DND-41 (cell line): ENCODE measurements around the gene DIS3L2.

Experiments used
- ATAC-seq: fragments of 200-7000 bp; cut with Tn5 transposase; 3 replicates; pipeline ENCODE4 v1.9.1; 2021; ENCODE audit warnings: low read depth; ENCODE audit not compliant: insufficient read depth
- DNase-seq: peaks from one replicate; pipeline ENCODE4 v3.0.0-alpha.2; 2020
- H2AFZ ChIP-seq: 2 replicates; pipeline ENCODE4 v1.6.0; 2012; ENCODE audit warnings: low read depth, low read length
- H3K27ac ChIP-seq: 2 replicates; pipeline ENCODE4 v1.5.1; 2012; ENCODE audit warnings: low read length, inconsistent platforms
- H3K27me3 ChIP-seq: fragments of 200-600 bp; sonication (generic); 2 replicates; pipeline ENCODE4 v1.6.0; 2012; ENCODE audit warnings: low read length, mild to moderate bottlenecking, inconsistent platforms; ENCODE audit not compliant: insufficient read depth, poor library complexity
- H3K36me3 ChIP-seq: 2 replicates; pipeline ENCODE4 v1.5.1; 2012; ENCODE audit warnings: low read length, inconsistent platforms; ENCODE audit not compliant: insufficient read depth
- H3K4me1 ChIP-seq: 2 replicates; pipeline ENCODE4 v1.5.1; 2012; ENCODE audit warnings: mild to moderate bottlenecking, low read length; ENCODE audit not compliant: insufficient read depth
- H3K4me2 ChIP-seq: 2 replicates; pipeline ENCODE4 v1.6.0; 2012; ENCODE audit warnings: mild to moderate bottlenecking, moderate library complexity, low read length, inconsistent platforms; ENCODE audit not compliant: insufficient read depth
- H3K4me3 ChIP-seq, 2 experiments: fragments of 200-600 bp in 1 of 2; shearing (Covaris generic) in 1 of 2; 2 replicates each; pipeline ENCODE4 v1.5.1; 2012 to 2016; ENCODE audit warnings: inconsistent platforms in 2 of 2, low read length in 2 of 2, mild to moderate bottlenecking in 2 of 2, low read depth in 1 of 2, moderate library complexity in 1 of 2
- H3K79me2 ChIP-seq: 2 replicates; pipeline ENCODE4 v1.6.0; 2012; ENCODE audit warnings: low read length, inconsistent platforms; ENCODE audit not compliant: insufficient read depth
- H3K9ac ChIP-seq: 2 replicates; pipeline ENCODE4 v1.6.0; 2012; ENCODE audit warnings: low read depth, mild to moderate bottlenecking, inconsistent platforms, low read length, moderate library complexity
- H3K9me3 ChIP-seq: 2 replicates; pipeline ENCODE4 v1.5.1; 2012; ENCODE audit warnings: low read length, moderate library complexity, mild to moderate bottlenecking, inconsistent platforms; ENCODE audit not compliant: insufficient read depth, severe bottlenecking
- H4K20me1 ChIP-seq: 2 replicates; pipeline ENCODE4 v1.6.0; 2012; ENCODE audit warnings: low read length; ENCODE audit not compliant: insufficient read depth
- EZH2 ChIP-seq: IDR thresholded peaks from 3 replicates; pipeline ENCODE4 v1.6.1; 2012; ENCODE audit warnings: borderline replicate concordance, low read depth, mild to moderate bottlenecking, moderate library complexity, low read length, inconsistent platforms; ENCODE audit not compliant: severe bottlenecking
- TF ChIP-seq, protein P1 (sequence below): IDR thresholded peaks from 2 replicates; pipeline ENCODE4 v1.5.1; 2012; ENCODE audit warnings: borderline replicate concordance, low read length, moderate library complexity, mild to moderate bottlenecking; ENCODE audit not compliant: poor library complexity, severe bottlenecking; ENCODE audit errors: extremely low read depth

Gene DIS3L2

DNA sequence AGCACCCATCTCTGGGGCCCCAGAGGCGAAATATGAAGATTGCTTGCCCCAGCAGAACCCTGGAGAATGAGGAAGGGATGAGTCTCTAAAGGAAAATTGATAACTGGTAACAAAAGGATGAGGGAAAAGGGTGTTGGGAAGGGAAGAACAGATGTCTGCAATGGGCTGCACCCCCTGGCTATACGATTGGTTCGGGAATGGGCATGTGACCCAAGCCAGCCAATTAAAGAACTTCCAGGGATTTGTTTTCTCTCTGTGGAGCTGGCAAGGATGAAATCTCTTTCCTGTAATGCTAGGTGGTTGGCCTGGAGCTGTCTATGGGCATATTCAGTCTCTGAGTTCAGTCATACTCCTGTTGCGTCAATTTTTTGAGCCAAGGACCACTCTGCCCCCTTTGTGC, 22.5 kb upstream of the DIS3L2 start:
- Histone ChIP-seq H3K27ac (no peak overlapping the region), H3K9ac (no peak overlapping the region), H3K4me2 (no peak overlapping the region), H3K9me3 (no peaks in the 10 kb centered on the region), H2AFZ (no peak overlapping the region), H3K27me3 (no peaks in the 10 kb centered on the region), H3K79me2 (no peaks in the 10 kb centered on the region), H3K4me3 (no peak overlapping the region), H3K4me1 (no peaks in the 10 kb centered on the region), H4K20me1 (no peaks in the 10 kb centered on the region), H3K36me3 (no peaks in the 10 kb centered on the region)
- TF ChIP-seq, protein P1, sequence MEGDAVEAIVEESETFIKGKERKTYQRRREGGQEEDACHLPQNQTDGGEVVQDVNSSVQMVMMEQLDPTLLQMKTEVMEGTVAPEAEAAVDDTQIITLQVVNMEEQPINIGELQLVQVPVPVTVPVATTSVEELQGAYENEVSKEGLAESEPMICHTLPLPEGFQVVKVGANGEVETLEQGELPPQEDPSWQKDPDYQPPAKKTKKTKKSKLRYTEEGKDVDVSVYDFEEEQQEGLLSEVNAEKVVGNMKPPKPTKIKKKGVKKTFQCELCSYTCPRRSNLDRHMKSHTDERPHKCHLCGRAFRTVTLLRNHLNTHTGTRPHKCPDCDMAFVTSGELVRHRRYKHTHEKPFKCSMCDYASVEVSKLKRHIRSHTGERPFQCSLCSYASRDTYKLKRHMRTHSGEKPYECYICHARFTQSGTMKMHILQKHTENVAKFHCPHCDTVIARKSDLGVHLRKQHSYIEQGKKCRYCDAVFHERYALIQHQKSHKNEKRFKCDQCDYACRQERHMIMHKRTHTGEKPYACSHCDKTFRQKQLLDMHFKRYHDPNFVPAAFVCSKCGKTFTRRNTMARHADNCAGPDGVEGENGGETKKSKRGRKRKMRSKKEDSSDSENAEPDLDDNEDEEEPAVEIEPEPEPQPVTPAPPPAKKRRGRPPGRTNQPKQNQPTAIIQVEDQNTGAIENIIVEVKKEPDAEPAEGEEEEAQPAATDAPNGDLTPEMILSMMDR: no peak
- TF ChIP-seq EZH2: no peak
- DNase-seq: no peak
- no peak for ATAC-seq

DNA sequence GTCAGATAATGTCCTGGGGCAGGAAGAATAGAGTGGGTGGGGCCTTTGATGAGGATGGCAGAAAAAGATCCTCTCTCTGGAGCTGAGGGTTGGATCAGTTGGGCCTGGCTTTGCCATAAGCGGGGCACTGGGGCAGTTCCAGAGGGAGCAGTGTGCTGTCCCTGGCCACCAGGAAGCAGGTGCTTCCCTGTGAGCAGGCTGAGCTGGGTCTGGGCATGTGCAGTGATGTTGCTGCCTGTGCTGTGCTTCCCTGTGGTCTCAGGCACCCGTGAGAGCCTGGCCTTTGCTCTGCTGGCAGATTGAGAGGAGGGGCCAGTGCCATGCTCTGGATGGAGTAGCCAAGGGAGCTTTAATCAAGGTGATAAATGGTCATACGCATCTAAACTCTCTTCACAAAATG, 20.7 kb upstream of the DIS3L2 start:
- DNase-seq (no peak), ATAC-seq (no peak)
- no peaks in the 10 kb centered on the region for H3K79me2 ChIP-seq
- no peaks in the 10 kb centered on the region for H3K9me3 ChIP-seq
- no peak overlapping the region for H3K9ac ChIP-seq
- H3K4me1 ChIP-seq: no peaks in the 10 kb centered on the region
- no peaks in the 10 kb centered on the region for H4K20me1 ChIP-seq
- no peak overlapping the region for H3K27ac ChIP-seq
- H3K4me3 ChIP-seq: no peak overlapping the region
- TF ChIP-seq, protein P1: no peak
- no peak for TF ChIP-seq EZH2
- H3K4me2 ChIP-seq: no peak overlapping the region
- H2AFZ ChIP-seq: no peak overlapping the region
- H3K27me3 ChIP-seq: no peaks in the 10 kb centered on the region
- no peaks in the 10 kb centered on the region for H3K36me3 ChIP-seq

DNA sequence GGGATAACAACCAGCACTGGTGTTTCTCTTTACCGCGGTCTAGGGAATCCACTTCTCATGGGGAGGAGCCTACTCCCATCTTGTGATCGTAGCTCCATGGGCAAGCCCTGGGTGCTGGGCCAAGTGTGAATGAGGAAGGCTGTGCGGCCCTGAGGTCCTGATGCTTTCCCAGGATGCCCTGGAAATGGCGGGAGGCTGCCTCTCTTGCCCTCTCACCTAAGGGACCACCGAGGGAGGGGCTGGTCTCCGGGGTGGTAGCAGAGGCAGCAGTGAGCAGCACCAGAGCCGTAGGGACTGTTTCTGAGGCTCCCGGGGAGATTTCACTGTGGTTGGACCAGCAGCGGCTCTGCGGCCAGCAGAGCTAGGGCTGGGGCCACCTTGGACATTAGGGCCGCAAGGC, 19.8 kb upstream of the DIS3L2 start:
- Histone ChIP-seq H2AFZ (no peak overlapping the region), H3K4me3 (no peak overlapping the region), H3K9ac (no peak overlapping the region), H4K20me1 (no peaks in the 10 kb centered on the region), H3K4me1 (no peaks in the 10 kb centered on the region), H3K27me3 (no peaks in the 10 kb centered on the region), H3K79me2 (no peaks in the 10 kb centered on the region), H3K4me2 (no peak overlapping the region), H3K36me3 (no peaks in the 10 kb centered on the region), H3K9me3 (no peaks in the 10 kb centered on the region), H3K27ac (no peak overlapping the region)
- no peak for DNase-seq
- no peak for ATAC-seq
- no peak for TF ChIP-seq EZH2
- TF ChIP-seq, protein P1: no peak

DNA sequence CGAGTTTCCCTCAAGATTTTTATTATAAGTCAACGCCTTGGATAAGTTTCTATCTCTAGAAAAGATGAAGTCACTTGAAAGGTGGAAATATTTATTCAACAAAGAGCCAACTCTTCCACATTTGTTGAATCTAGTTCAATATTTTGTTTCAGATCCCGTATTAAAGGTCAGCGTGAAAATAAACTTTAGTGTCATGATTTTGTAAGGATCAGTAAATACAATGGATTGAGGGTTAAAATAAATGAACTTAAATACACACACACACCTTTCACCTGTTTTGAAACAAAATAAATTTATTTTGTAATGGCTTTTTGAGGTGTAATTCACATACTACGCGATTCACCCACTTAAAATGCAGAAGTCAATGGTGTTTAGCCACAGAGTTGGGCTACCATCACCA, 19.3 kb upstream of the DIS3L2 start:
- H3K79me2 ChIP-seq: no peaks in the 10 kb centered on the region
- no peak overlapping the region for H3K9ac ChIP-seq
- ATAC-seq: no peak
- H3K27me3 ChIP-seq: no peaks in the 10 kb centered on the region
- DNase-seq: no peak
- H3K27ac ChIP-seq: no peak overlapping the region
- H3K9me3 ChIP-seq: no peaks in the 10 kb centered on the region
- no peak overlapping the region for H2AFZ ChIP-seq
- no peaks in the 10 kb centered on the region for H3K36me3 ChIP-seq
- H3K4me2 ChIP-seq: no peak overlapping the region
- no peaks in the 10 kb centered on the region for H4K20me1 ChIP-seq
- no peak overlapping the region for H3K4me3 ChIP-seq
- no peak for TF ChIP-seq EZH2
- TF ChIP-seq, protein P1: no peak
- no peaks in the 10 kb centered on the region for H3K4me1 ChIP-seq
